ENCODE results near the gene CUX1. TPM values are rescaled to one million over a fixed set of nuclear protein-coding genes. Genes with fewer than 3 reads are reported as not detected.
"Not testable (repeated sequence)": the region's sequence is repeated elsewhere in the genome, so short reads cannot be mapped to it uniquely, and the experiment has no call there.

CUX1 gene
- polyA plus RNA-seq, 1 experiment, result 29.7 TPM

DNA sequence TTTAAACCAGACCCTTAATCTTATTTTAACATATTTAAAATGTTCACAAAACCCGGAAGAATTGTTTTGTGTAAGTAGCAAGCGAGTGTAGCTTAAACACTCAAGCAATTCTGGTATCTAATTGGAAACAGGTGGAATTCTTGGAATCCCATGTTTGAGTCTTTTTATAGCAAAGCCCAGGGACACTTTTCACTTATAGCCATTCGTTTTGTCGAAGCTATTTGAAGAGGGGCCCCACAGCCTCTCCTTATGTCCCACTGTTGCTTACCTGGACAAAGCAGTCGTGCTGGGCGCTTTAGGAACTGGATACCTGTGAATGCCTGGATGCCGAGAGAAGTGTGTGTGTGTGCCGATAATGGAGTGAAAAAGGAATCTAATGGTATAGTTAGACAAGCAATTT, 3.3 kb downstream of the CUX1 start:
- no peak for DNase-seq (ENCODE audit: low read depth, low spot score)
- no peak for TF ChIP-seq CTCF (IDR thresholded peaks at IDR 0.05; ENCODE audit: low read depth, low read length)

DNA sequence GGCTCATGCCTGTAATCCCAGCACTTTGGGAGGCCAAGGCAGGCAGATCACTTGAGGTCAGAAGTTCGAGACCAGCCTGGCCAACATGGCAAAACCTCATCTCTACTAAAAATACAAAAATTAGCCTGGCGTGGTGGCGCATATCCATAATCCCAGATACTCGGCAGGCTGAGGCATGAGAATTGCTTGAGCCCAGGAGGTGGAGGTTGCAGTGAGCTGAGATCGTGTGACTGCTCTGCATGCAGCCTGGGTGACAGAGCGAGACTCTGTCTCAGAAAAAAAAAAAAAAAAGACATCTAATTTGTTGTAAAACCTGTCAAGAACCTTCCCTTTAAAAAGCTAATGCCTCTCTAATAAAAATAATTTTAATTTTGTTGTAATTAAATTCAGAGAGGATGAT, 5.2 kb downstream of the CUX1 start:
- H3K27ac ChIP-seq (ENCODE audit: low read depth, low read length); H3K9me3 ChIP-seq (ENCODE audit: control insufficient read depth, insufficient read depth, low read length); POLR2A ChIA-PET; H3K27me3 ChIP-seq (ENCODE audit: control insufficient read depth, insufficient read depth, low read length); DNase-seq (ENCODE audit: low read depth, low spot score); H3K4me3 ChIP-seq (ENCODE audit: low read depth, low read length): not testable (repeated sequence)
- CTCF ChIA-PET, result interaction anchor here (0.6 to 1.2 kb wide), 2 partner anchors 8 to 220 kb away, joined by 3 read pairs; no protein-coding TSS in a partner anchor

More for the DNA sequence above, 3.3 kb downstream of the CUX1 start:
- POLR2A ChIA-PET, result interaction anchor here (0.6 to 0.7 kb wide), 2 partner anchors 377 to 413 kb away, joined by 5 to 6 read pairs; no protein-coding TSS in a partner anchor
- Histone ChIP-seq H3K4me3 (ENCODE audit: low read depth, low read length) (no peak overlapping the region), H3K9me3 (ENCODE audit: control insufficient read depth, insufficient read depth, low read length) (no peaks in the 10 kb centered on the region), H3K27me3 (ENCODE audit: control insufficient read depth, insufficient read depth, low read length) (no peaks in the 10 kb centered on the region), H3K27ac (ENCODE audit: low read depth, low read length) (no peak overlapping the region)
- CTCF ChIA-PET, result interaction anchor here (1.1 kb wide), 2 partner anchors 77 to 218 kb away, joined by 4 to 5 read pairs; no protein-coding TSS in a partner anchor

DNA sequence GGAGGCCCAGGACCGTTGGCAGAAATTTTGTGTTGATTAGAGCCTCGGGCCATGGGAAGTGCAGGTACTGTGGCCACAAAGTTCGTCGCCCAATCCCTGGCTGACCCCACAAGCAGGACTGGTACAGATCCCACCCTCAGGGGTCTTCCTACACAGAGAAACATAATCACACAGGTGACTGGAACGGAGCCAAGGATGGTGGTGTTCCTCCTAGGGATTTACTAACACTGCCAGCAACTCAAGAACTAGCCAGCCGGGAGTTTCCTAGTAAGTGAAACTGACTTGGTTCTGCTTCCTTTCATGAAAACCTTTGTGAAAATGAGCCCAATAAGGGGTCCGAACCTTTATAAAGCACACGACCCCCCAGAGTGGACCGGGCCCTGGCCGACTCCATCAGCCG, 5.7 kb downstream of the CUX1 start:
- no peak for DNase-seq (ENCODE audit: low read depth, low spot score)
- ChIA-PET POLR2A (no interaction called here), CTCF (interaction anchor here (1.2 kb wide), 1 partner anchor 221 kb away, joined by 3 read pairs; no protein-coding TSS in a partner anchor)
- no peaks in the 10 kb centered on the region for H3K27me3 ChIP-seq (ENCODE audit: control insufficient read depth, insufficient read depth, low read length)
- no peak overlapping the region for H3K4me3 ChIP-seq (ENCODE audit: low read depth, low read length)
- H3K9me3 ChIP-seq (ENCODE audit: control insufficient read depth, insufficient read depth, low read length), result no peaks in the 10 kb centered on the region
- no peak overlapping the region for H3K27ac ChIP-seq (ENCODE audit: low read depth, low read length)
- TF ChIP-seq CTCF (IDR thresholded peaks at IDR 0.05; ENCODE audit: low read depth, low read length), result no peak

GRCh38 chr7:101823596-101823995, 6.2 kb downstream of the CUX1 start:
- Histone ChIP-seq H3K4me3 (ENCODE audit: low read depth, low read length) (no peak overlapping the region), H3K27me3 (ENCODE audit: control insufficient read depth, insufficient read depth, low read length) (no peaks in the 10 kb centered on the region), H3K9me3 (ENCODE audit: control insufficient read depth, insufficient read depth, low read length) (no peaks in the 10 kb centered on the region), H3K27ac (ENCODE audit: low read depth, low read length) (no peak overlapping the region)
- no peak for DNase-seq (ENCODE audit: low read depth, low spot score)
- ChIA-PET CTCF (no interaction called here), POLR2A (no interaction called here)
- no peak for TF ChIP-seq CTCF (IDR thresholded peaks at IDR 0.05; ENCODE audit: low read depth, low read length)

GRCh38 chr7:101824440-101824839, 7.0 kb downstream of the CUX1 start:
- ChIA-PET CTCF (interaction anchor here (0.6 kb wide), 1 partner anchor 31 kb away, joined by 3 read pairs; no protein-coding TSS in a partner anchor), POLR2A (interaction anchor here (0.6 kb wide), 1 partner anchor 18 kb away, joined by 5 read pairs; no protein-coding TSS in a partner anchor)
- no peak for TF ChIP-seq CTCF (IDR thresholded peaks at IDR 0.05; ENCODE audit: low read depth, low read length)
- Histone ChIP-seq H3K4me3 (ENCODE audit: low read depth, low read length) (no peak overlapping the region), H3K27me3 (ENCODE audit: control insufficient read depth, insufficient read depth, low read length) (no peaks in the 10 kb centered on the region), H3K27ac (ENCODE audit: low read depth, low read length) (no peak overlapping the region), H3K9me3 (ENCODE audit: control insufficient read depth, insufficient read depth, low read length) (no peaks in the 10 kb centered on the region)
- DNase-seq (ENCODE audit: low read depth, low spot score), result no peak

Data from AG04450 (cell line).